ENCODE measurements around the gene TAS2R41.

Gene TAS2R41

DNA sequence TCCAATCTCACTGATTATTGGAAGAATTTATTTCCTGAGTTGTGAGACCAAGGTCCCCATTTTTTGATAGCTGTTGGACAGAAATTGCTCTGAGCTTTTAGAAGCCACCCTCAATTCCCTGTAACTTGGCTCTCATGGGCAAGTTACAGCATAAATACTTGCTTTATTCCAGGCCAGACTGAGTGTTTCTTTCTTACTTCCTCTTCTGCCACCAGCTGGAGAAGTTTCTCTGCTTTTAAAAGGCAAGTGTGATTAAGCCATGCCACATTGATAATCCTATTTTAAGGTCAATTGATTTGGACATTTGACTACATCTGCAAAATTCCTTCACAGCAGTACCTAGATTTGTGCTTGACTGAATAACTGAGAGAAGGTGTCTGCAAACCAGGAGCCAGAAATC is 14.1 kb upstream of the TAS2R41 start:
- no peak overlapping the region for H3K27ac ChIP-seq (ENCODE audit: extremely low read depth, low read depth, low read length)
- ChIA-PET CTCF (no interaction called here), POLR2A (no interaction called here)
- no peaks in the 10 kb centered on the region for H3K4me1 ChIP-seq (ENCODE audit: control insufficient read depth, insufficient read depth, low read length)
- H3K4me3 ChIP-seq (ENCODE audit: low read depth, low read length) = no peak overlapping the region
- no peak for TF ChIP-seq ZNF776 (tag by site-specific recombination; IDR thresholded peaks at IDR 0.05; ENCODE audit: borderline replicate concordance)
- TF ChIP-seq ZNF843 (tag by site-specific recombination; IDR thresholded peaks at IDR 0.05) = no peak
- TF ChIP-seq ZSCAN23 (tag by site-specific recombination; IDR thresholded peaks at IDR 0.05) = no peak
- no peak for TF ChIP-seq ZNF302 (tag by site-specific recombination; IDR thresholded peaks at IDR 0.05; ENCODE audit: low read depth)
- TF ChIP-seq ZNF747 (tag by site-specific recombination; IDR thresholded peaks at IDR 0.05) = no peak
- TF ChIP-seq, protein P1, sequence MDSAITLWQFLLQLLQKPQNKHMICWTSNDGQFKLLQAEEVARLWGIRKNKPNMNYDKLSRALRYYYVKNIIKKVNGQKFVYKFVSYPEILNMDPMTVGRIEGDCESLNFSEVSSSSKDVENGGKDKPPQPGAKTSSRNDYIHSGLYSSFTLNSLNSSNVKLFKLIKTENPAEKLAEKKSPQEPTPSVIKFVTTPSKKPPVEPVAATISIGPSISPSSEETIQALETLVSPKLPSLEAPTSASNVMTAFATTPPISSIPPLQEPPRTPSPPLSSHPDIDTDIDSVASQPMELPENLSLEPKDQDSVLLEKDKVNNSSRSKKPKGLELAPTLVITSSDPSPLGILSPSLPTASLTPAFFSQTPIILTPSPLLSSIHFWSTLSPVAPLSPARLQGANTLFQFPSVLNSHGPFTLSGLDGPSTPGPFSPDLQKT (IDR thresholded peaks at IDR 0.05; ENCODE audit: borderline replicate concordance, low read depth, low read length) = no peak
- H3K36me3 ChIP-seq (ENCODE audit: control insufficient read depth in 2 of 2, insufficient read depth in 1 of 2, low read length in 2 of 2) = no peaks in the 10 kb centered on the region
- no peaks in the 10 kb centered on the region for H3K9me3 ChIP-seq (ENCODE audit: control insufficient read depth, insufficient read depth, low read depth, low read length)

DNA sequence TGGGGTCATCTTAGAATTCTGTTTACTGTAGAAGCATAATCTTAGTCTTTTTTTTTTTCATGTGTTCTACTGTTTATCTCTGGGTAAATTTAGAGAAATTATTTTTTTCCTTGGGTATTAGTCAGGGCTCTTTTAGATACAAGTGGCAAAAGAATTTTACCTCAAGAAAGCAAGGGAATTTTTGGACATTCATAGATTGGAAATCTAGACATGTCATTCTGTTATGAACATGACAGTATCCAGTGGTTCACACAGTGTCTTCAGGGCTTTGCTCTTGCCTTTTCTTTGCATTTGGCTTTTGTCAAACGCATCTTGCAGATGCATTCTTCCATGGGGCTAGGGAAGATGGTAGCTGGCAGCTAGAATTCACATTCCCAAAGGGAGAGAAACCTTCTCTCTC is 13.7 kb upstream of the TAS2R41 start:
- CTCF ChIA-PET = no interaction called here
- Histone ChIP-seq H3K4me3 (ENCODE audit: low read depth, low read length) (no peak overlapping the region), H3K36me3 (ENCODE audit: control insufficient read depth in 2 of 2, insufficient read depth in 1 of 2, low read length in 2 of 2) (no peaks in the 10 kb centered on the region), H3K9me3 (ENCODE audit: control insufficient read depth, insufficient read depth, low read depth, low read length) (no peaks in the 10 kb centered on the region), H3K27ac (ENCODE audit: extremely low read depth, low read depth, low read length) (no peak overlapping the region), H3K4me1 (ENCODE audit: control insufficient read depth, insufficient read depth, low read length) (no peaks in the 10 kb centered on the region)
- POLR2A ChIA-PET = no interaction called here
- TF ChIP-seq GLI2 (tag by site-specific recombination; IDR thresholded peaks at IDR 0.05; ENCODE audit: borderline replicate concordance, low read depth) = no peak
- no peak for TF ChIP-seq KLF9 (tag by site-specific recombination; IDR thresholded peaks at IDR 0.05; ENCODE audit: low read depth)
- TF ChIP-seq ZNF544 (tag by site-specific recombination; IDR thresholded peaks at IDR 0.05) = no peak
- no peak for TF ChIP-seq MYNN (tag by site-specific recombination; IDR thresholded peaks at IDR 0.05; ENCODE audit: borderline replicate concordance)
- TF ChIP-seq, protein P2, sequence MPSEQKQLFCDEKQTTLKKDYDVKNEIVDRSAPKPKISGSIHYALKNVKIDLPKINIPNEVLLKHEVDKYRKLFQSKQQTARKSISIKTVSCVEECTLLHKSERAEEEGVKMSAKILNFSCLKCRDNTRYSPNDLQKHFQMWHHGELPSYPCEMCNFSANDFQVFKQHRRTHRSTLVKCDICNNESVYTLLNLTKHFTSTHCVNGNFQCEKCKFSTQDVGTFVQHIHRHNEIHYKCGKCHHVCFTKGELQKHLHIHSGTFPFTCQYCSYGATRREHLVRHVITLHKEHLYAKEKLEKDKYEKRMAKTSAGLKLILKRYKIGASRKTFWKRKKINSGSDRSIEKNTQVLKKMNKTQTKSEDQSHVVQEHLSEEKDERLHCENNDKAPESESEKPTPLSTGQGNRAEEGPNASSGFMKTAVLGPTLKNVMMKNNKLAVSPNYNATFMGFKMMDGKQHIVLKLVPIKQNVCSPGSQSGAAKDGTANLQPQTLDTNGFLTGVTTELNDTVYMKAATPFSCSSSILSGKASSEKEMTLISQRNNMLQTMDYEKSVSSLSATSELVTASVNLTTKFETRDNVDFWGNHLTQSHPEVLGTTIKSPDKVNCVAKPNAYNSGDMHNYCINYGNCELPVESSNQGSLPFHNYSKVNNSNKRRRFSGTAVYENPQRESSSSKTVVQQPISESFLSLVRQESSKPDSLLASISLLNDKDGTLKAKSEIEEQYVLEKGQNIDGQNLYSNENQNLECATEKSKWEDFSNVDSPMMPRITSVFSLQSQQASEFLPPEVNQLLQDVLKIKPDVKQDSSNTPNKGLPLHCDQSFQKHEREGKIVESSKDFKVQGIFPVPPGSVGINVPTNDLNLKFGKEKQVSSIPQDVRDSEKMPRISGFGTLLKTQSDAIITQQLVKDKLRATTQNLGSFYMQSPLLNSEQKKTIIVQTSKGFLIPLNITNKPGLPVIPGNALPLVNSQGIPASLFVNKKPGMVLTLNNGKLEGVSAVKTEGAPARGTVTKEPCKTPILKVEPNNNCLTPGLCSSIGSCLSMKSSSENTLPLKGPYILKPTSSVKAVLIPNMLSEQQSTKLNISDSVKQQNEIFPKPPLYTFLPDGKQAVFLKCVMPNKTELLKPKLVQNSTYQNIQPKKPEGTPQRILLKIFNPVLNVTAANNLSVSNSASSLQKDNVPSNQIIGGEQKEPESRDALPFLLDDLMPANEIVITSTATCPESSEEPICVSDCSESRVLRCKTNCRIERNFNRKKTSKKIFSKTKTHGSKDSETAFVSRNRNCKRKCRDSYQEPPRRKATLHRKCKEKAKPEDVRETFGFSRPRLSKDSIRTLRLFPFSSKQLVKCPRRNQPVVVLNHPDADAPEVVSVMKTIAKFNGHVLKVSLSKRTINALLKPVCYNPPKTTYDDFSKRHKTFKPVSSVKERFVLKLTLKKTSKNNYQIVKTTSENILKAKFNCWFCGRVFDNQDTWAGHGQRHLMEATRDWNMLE (tag by site-specific recombination; conservative IDR thresholded peaks at IDR 0.05; ENCODE audit: low read depth) = no peak
- TF ChIP-seq ZFP3 (tag by site-specific recombination; IDR thresholded peaks at IDR 0.05; ENCODE audit: low read depth) = no peak
- TF ChIP-seq ZNF777 (tag by site-specific recombination; IDR thresholded peaks at IDR 0.05; ENCODE audit: borderline replicate concordance) = no peak
- TF ChIP-seq ZNF555 (tag by site-specific recombination; conservative IDR thresholded peaks at IDR 0.05) = no peak
- TF ChIP-seq ZNF248 (tag by site-specific recombination; IDR thresholded peaks at IDR 0.05) = no peak
- TF ChIP-seq IKZF3 (tag by site-specific recombination; IDR thresholded peaks at IDR 0.05) = no peak
- no peak for TF ChIP-seq ZNF155 (tag by site-specific recombination; IDR thresholded peaks at IDR 0.05)

DNA sequence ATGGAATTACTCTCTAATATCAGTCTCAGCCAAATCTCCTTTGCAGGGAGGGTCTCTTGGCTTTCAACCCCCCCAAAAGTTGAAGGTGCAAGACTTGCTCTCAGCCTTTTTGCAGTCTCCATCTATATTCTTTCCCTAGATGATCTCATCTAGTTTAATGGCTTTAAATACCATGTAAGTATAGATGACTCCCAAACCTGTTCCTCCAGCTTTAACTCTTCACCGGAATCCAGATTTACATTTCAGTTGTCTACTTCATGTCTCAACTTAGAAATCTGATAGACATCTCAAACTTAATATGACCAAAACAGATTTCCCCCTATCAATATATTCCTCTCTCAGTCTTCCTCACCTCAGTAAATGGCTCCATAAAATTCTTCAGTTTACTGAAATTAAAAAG is 9.9 kb upstream of the TAS2R41 start:
- no peaks in the 10 kb centered on the region for H3K9me3 ChIP-seq (ENCODE audit: control insufficient read depth, insufficient read depth, low read depth, low read length)
- ChIA-PET POLR2A (no interaction called here), CTCF (interaction anchor here (0.7 kb wide), 1 partner anchor 23 kb away, joined by 3 read pairs; no protein-coding TSS in a partner anchor)
- H3K4me3 ChIP-seq (ENCODE audit: low read depth, low read length) = no peak overlapping the region
- H3K27ac ChIP-seq (ENCODE audit: extremely low read depth, low read depth, low read length) = no peak overlapping the region
- no peaks in the 10 kb centered on the region for H3K36me3 ChIP-seq (ENCODE audit: control insufficient read depth in 2 of 2, insufficient read depth in 1 of 2, low read length in 2 of 2)
- H3K4me1 ChIP-seq (ENCODE audit: control insufficient read depth, insufficient read depth, low read length) = no peaks in the 10 kb centered on the region
- TF ChIP-seq, protein P3, sequence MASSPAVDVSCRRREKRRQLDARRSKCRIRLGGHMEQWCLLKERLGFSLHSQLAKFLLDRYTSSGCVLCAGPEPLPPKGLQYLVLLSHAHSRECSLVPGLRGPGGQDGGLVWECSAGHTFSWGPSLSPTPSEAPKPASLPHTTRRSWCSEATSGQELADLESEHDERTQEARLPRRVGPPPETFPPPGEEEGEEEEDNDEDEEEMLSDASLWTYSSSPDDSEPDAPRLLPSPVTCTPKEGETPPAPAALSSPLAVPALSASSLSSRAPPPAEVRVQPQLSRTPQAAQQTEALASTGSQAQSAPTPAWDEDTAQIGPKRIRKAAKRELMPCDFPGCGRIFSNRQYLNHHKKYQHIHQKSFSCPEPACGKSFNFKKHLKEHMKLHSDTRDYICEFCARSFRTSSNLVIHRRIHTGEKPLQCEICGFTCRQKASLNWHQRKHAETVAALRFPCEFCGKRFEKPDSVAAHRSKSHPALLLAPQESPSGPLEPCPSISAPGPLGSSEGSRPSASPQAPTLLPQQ (tag by site-specific recombination; IDR thresholded peaks at IDR 0.05) = no peak
- TF ChIP-seq, protein P4, sequence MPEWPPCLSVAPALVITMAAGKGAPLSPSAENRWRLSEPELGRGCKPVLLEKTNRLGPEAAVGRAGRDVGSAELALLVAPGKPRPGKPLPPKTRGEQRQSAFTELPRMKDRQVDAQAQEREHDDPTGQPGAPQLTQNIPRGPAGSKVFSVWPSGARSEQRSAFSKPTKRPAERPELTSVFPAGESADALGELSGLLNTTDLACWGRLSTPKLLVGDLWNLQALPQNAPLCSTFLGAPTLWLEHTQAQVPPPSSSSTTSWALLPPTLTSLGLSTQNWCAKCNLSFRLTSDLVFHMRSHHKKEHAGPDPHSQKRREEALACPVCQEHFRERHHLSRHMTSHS (tag by site-specific recombination; IDR thresholded peaks at IDR 0.05) = no peak
- TF ChIP-seq ZNF221 (tag by site-specific recombination; IDR thresholded peaks at IDR 0.05; ENCODE audit: borderline replicate concordance) (no peak), ZBTB48 (tag by site-specific recombination; IDR thresholded peaks at IDR 0.05) (no peak), IKZF3 (tag by site-specific recombination; IDR thresholded peaks at IDR 0.05) (no peak), ZNF558 (tag by site-specific recombination; IDR thresholded peaks at IDR 0.05) (no peak), ZNF560 (tag by site-specific recombination; IDR thresholded peaks at IDR 0.05; ENCODE audit: borderline replicate concordance) (no peak)
- TF ChIP-seq, protein P5, sequence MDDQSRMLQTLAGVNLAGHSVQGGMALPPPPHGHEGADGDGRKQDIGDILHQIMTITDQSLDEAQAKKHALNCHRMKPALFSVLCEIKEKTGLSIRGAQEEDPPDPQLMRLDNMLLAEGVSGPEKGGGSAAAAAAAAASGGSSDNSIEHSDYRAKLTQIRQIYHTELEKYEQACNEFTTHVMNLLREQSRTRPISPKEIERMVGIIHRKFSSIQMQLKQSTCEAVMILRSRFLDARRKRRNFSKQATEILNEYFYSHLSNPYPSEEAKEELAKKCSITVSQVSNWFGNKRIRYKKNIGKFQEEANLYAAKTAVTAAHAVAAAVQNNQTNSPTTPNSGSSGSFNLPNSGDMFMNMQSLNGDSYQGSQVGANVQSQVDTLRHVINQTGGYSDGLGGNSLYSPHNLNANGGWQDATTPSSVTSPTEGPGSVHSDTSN (CRISPR knock-in tag; IDR thresholded peaks at IDR 0.05) = no peak
